Epithelial cell of esophagus (primary cell): ENCODE measurements around the gene ECHDC3.

Experiments
- DNase-seq: peaks from one replicate; pipeline ENCODE4 v3.0.0; 2010; ENCODE audit warnings: low read depth
- H3K4me3 ChIP-seq: 2 replicates; pipeline ENCODE4 v1.5.1; 2011; ENCODE audit warnings: mild to moderate bottlenecking, low read length, control low read depth
- TF ChIP-seq, protein P1 (sequence below): IDR thresholded peaks from 2 replicates; pipeline ENCODE4 v1.5.1; 2011; ENCODE audit warnings: low read depth, mild to moderate bottlenecking, low read length, control low read depth, inconsistent platforms; ENCODE audit not compliant: insufficient read depth; ENCODE audit errors: missing control alignments

ECHDC3 gene

GRCh38 chr10:11712744-11713143 lies 29.4 kb upstream of the ECHDC3 start:
- TF ChIP-seq, protein P1, sequence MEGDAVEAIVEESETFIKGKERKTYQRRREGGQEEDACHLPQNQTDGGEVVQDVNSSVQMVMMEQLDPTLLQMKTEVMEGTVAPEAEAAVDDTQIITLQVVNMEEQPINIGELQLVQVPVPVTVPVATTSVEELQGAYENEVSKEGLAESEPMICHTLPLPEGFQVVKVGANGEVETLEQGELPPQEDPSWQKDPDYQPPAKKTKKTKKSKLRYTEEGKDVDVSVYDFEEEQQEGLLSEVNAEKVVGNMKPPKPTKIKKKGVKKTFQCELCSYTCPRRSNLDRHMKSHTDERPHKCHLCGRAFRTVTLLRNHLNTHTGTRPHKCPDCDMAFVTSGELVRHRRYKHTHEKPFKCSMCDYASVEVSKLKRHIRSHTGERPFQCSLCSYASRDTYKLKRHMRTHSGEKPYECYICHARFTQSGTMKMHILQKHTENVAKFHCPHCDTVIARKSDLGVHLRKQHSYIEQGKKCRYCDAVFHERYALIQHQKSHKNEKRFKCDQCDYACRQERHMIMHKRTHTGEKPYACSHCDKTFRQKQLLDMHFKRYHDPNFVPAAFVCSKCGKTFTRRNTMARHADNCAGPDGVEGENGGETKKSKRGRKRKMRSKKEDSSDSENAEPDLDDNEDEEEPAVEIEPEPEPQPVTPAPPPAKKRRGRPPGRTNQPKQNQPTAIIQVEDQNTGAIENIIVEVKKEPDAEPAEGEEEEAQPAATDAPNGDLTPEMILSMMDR, result no peak
- no peak overlapping the region for H3K4me3 ChIP-seq
- DNase-seq, result no peak

DNA sequence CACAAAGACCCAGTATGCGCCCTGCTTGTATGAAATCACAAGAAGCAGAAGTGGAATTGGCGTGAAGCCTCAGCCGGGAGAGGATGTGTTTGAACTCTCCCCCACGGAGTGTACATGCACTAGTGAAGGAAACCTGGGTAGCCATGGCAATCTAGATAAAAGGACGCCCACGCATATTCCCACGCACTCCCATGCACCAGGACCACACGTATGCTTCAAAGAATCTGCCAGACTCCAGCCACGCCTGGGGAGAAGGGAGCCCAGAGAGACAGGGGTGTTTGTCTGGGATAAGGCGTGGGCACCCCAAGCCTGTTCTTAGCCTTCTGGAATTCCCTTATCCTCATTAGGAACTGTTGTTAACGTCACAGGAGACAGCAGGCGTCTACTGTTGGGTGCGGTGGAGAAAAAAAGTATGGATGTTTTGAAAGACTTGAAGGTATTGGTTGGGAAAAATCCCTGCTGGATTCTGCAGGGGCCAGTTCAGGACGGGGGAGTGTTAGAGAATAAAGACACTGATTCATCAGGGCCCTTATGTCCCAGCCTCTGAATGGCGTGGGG lies 28.9 kb upstream of the ECHDC3 start:
- TF ChIP-seq, protein P1, result no peak
- DNase-seq, result peak; percentile 61
- H3K4me3 ChIP-seq, result no peak overlapping the region

DNA sequence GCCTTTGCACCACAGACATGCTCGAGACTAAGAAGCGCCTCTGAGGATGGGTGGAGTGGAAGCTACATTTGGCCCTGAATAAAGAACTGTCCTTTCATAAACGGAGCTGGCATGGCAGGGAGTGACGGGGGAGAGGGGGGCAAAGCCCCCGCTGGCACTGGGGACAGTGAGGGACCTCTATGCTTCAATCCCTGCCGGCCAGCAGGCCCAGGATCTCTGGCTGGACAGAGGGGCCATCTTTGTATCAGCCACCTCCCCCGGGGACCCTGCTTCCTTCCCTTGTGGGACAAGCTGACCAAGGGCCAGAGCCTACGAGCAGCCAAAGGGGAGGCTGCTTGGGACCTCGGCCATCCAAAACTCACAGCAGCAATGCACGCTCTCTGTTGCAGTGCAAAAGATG lies 28.2 kb upstream of the ECHDC3 start:
- no peak for DNase-seq
- TF ChIP-seq, protein P1, result no peak
- H3K4me3 ChIP-seq, result no peak overlapping the region

DNA sequence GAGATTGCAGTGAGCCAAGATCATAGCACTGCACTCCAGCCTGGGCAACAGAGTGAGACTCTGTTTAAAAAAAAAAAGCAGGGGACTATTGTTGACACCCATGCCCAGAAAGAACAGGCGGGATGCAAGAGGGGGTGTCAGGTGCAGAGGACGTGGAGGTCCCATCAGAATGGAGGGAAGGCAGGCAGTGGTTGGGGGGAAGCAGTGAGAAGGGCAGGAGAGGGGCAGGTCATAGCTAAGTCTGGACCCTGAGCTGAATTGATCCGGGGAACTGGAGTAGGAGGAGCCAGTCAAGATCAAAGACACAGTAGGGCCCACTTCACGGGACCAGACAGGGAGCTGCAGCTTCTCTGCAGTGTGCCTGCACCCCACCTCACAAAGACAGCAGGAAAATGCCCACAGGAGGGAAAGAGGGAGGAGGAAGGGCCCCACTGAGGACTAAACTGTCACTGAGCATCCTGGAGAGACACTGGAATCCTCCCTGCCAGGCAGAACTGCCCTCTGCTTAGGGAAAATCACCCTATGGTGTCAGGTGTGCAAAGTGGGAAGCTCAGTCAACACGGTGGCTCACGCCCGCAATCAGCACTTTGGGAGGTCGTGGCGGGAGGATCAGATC lies 27.3 kb upstream of the ECHDC3 start:
- TF ChIP-seq, protein P1, result no peak
- DNase-seq, result no peak
- H3K4me3 ChIP-seq, result no peak overlapping the region

- DNase-seq, result peak; percentile 42
- TF ChIP-seq, protein P1, result no peak
- no peak overlapping the region for H3K4me3 ChIP-seq
Observed at GRCh38 chr10:11715815-11716494, 26.2 kb upstream of the ECHDC3 start.

DNA sequence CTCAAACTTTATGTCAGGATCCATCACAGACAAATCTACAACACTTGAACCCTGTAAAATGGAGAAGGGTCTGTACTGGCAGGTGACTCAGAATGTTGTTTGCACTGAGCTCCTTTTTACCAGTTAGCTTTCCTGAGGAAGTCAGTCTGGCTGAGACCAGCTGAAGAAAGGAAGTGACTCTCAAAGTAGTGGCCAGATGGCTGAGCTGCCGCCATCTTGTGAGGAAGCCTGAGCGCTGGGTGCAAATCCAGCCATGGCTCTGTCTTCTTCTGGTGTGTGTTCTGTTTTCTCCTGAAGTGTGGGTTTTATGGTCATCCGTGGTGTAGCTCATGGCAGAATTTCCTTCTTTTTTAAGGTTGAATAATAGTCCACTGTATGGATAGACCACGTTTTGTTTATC lies 25.5 kb upstream of the ECHDC3 start:
- H3K4me3 ChIP-seq, result no peak overlapping the region
- TF ChIP-seq, protein P1, result no peak
- DNase-seq, result no peak
